GM06990 (cell line): ENCODE data around the gene GUCA2A.

Experiments
- DNase-seq: peaks from one replicate; pipeline ENCODE4 v3.0.0-alpha.2; 2011; ENCODE audit not compliant: insufficient read length; ENCODE audit errors: extremely low read depth
- H3K27me3 ChIP-seq: replicated peaks from 2 replicates; pipeline ENCODE4 v1.6.0; 2011; ENCODE audit warnings: low read length; ENCODE audit not compliant: control insufficient read depth, insufficient read depth
- H3K36me3 ChIP-seq: 2 replicates; pipeline ENCODE4 v1.5.1; 2011; ENCODE audit warnings: low read length; ENCODE audit not compliant: control insufficient read depth, insufficient read depth
- H3K4me3 ChIP-seq: replicated peaks from 2 replicates; pipeline ENCODE4 v1.5.1; 2011; ENCODE audit warnings: low read depth, mild to moderate bottlenecking, control low read depth, low read length
- CTCF ChIP-seq: IDR thresholded peaks from 2 replicates; pipeline ENCODE4 v1.5.1; 2011; ENCODE audit warnings: low read length, control low read depth, mild to moderate bottlenecking, inconsistent platforms; ENCODE audit not compliant: insufficient read depth, poor library complexity, severe bottlenecking

GUCA2A gene

GRCh38 chr1:42206164-42206563 is 41.6 kb upstream of the GUCA2A start:
- no peak for DNase-seq
- no peak for TF ChIP-seq CTCF

GRCh38 chr1:42201986-42202385 is 37.4 kb upstream of the GUCA2A start:
- no peaks in the 10 kb centered on the region for H3K27me3 ChIP-seq

More at GRCh38 chr1:42206164-42206563, 41.6 kb upstream of the GUCA2A start:
- H3K36me3 ChIP-seq, result no peaks in the 10 kb centered on the region; the same call in none of the 2 replicates
- H3K4me3 ChIP-seq, result no peak overlapping the region
- no peaks in the 10 kb centered on the region for H3K27me3 ChIP-seq

GRCh38 chr1:42198251-42198650 is 33.7 kb upstream of the GUCA2A start:
- TF ChIP-seq CTCF, result no peak
- peaks cover 2% of the 10 kb centered on the region for H3K36me3 ChIP-seq
- H3K27me3 ChIP-seq, result no peaks in the 10 kb centered on the region
- no peak for DNase-seq
- H3K4me3 ChIP-seq, result no peak overlapping the region

More at GRCh38 chr1:42201986-42202385, 37.4 kb upstream of the GUCA2A start:
- no peak for TF ChIP-seq CTCF
- no peak for DNase-seq
- Histone ChIP-seq H3K36me3 (no peaks in the 10 kb centered on the region; the same call in 1 of the 2 replicates), H3K4me3 (no peak overlapping the region)

GRCh38 chr1:42195841-42196240 is 31.3 kb upstream of the GUCA2A start:
- peaks cover 2% of the 10 kb centered on the region for H3K36me3 ChIP-seq
- no peaks in the 10 kb centered on the region for H3K27me3 ChIP-seq
- H3K4me3 ChIP-seq, result no peak overlapping the region
- no peak for DNase-seq
- no peak for TF ChIP-seq CTCF

GRCh38 chr1:42192106-42192505 is 27.6 kb upstream of the GUCA2A start:
- Histone ChIP-seq H3K4me3 (no peak overlapping the region), H3K36me3 (peaks cover 2% of the 10 kb centered on the region), H3K27me3 (no peaks in the 10 kb centered on the region)
- no peak for TF ChIP-seq CTCF
- no peak for DNase-seq

GRCh38 chr1:42191319-42191718 is 26.8 kb upstream of the GUCA2A start:
- Histone ChIP-seq H3K4me3 (no peak overlapping the region), H3K36me3 (peaks cover 3% of the 10 kb centered on the region), H3K27me3 (no peaks in the 10 kb centered on the region)
- DNase-seq, result no peak
- TF ChIP-seq CTCF, result no peak
